GM12878 (cell line): ENCODE data around the gene CHN1.

Experiments used
- EZH2 ChIP-seq: IDR thresholded peaks from 2 replicates; pipeline ENCODE4 v1.6.1; 2012; ENCODE audit warnings: low read depth, mild to moderate bottlenecking, control low read depth, inconsistent platforms, low read length, borderline replicate concordance; ENCODE audit not compliant: control insufficient read depth
- ZNF384 ChIP-seq: IDR thresholded peaks from 2 replicates; pipeline ENCODE4 v1.6.1; 2012; ENCODE audit warnings: low read depth, mild to moderate bottlenecking, low read length, improper control_type of control experiment, borderline replicate concordance
- TF ChIP-seq, protein P1 (sequence below), 3 experiments: IDR thresholded peaks in 2 of 3; conservative IDR thresholded peaks in 1 of 3; 2 replicates each; pipeline ENCODE4 v1.5.1; 2011; ENCODE audit warnings: low read depth in 3 of 3, low read length in 3 of 3, mild to moderate bottlenecking in 3 of 3, control low read depth in 2 of 3, moderate library complexity in 2 of 3, inconsistent platforms in 1 of 3, mixed read lengths in 1 of 3; ENCODE audit not compliant: control insufficient read depth in 2 of 3, insufficient read depth in 1 of 3; ENCODE audit errors: extremely low read depth in 1 of 3

GRCh38 chr2:174931724-174932123 is 73.5 kb downstream of the CHN1 start:
- TF ChIP-seq ZNF384 (no peak), EZH2 (no peak)
- TF ChIP-seq, protein P1, sequence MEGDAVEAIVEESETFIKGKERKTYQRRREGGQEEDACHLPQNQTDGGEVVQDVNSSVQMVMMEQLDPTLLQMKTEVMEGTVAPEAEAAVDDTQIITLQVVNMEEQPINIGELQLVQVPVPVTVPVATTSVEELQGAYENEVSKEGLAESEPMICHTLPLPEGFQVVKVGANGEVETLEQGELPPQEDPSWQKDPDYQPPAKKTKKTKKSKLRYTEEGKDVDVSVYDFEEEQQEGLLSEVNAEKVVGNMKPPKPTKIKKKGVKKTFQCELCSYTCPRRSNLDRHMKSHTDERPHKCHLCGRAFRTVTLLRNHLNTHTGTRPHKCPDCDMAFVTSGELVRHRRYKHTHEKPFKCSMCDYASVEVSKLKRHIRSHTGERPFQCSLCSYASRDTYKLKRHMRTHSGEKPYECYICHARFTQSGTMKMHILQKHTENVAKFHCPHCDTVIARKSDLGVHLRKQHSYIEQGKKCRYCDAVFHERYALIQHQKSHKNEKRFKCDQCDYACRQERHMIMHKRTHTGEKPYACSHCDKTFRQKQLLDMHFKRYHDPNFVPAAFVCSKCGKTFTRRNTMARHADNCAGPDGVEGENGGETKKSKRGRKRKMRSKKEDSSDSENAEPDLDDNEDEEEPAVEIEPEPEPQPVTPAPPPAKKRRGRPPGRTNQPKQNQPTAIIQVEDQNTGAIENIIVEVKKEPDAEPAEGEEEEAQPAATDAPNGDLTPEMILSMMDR (IDR thresholded peaks at IDR 0.05 in 2 of 3, conservative IDR thresholded peaks at IDR 0.05 in 1 of 3; ENCODE audit: control insufficient read depth in 2 of 3, extremely low read depth in 1 of 3, insufficient read depth in 1 of 3, low read depth in 3 of 3, low read length in 3 of 3), result no peak
